ENCODE measurements around the gene CCR2. TPM values are rescaled to one million over a fixed set of nuclear protein-coding genes. Genes with fewer than 3 reads are reported as not detected.

Gene CCR2
- total and polyA plus RNA-seq, 4 donors = 0.13 to 2.2 (median 0.44) TPM; not detected in 1

DNA sequence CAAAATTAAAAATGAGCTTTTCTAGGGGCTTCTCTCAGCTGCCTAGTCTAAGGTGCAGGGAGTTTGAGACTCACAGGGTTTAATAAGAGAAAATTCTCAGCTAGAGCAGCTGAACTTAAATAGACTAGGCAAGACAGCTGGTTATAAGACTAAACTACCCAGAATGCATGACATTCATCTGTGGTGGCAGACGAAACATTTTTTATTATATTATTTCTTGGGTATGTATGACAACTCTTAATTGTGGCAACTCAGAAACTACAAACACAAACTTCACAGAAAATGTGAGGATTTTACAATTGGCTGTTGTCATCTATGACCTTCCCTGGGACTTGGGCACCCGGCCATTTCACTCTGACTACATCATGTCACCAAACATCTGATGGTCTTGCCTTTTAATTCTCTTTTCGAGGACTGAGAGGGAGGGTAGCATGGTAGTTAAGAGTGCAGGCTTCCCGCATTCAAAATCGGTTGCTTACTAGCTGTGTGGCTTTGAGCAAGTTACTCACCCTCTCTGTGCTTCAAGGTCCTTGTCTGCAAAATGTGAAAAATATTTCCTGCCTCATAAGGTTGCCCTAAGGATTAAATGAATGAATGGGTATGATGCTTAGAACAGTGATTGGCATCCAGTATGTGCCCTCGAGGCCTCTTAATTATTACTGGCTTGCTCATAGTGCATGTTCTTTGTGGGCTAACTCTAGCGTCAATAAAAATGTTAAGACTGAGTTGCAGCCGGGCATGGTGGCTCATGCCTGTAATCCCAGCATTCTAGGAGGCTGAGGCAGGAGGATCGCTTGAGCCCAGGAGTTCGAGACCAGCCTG, 17.8 kb downstream of the CCR2 start:
- Histone ChIP-seq H3K27me3 (ENCODE audit: control insufficient read depth, insufficient read depth, low read length) (no peaks in the 10 kb centered on the region), H3K4me1 (ENCODE audit: control insufficient read depth, insufficient read depth, low read length) (no peaks in the 10 kb centered on the region), H3K9me3 (ENCODE audit: control insufficient read depth, insufficient read depth, low read length) (no peaks in the 10 kb centered on the region), H3K36me3 (ENCODE audit: control insufficient read depth, insufficient read depth, low read length) (no peaks in the 10 kb centered on the region), H3K4me3 (ENCODE audit: low read depth, low read length) (no peak overlapping the region), H3K27ac (ENCODE audit: low read depth, low read length) (no peak overlapping the region)
- 73% methylated on average over 6 of the region's 10 CpGs for WGBS (ENCODE audit: insufficient coverage)
- no peak for DNase-seq (ENCODE audit: low read depth in 4 of 6, low spot score in 6 of 6)

DNA sequence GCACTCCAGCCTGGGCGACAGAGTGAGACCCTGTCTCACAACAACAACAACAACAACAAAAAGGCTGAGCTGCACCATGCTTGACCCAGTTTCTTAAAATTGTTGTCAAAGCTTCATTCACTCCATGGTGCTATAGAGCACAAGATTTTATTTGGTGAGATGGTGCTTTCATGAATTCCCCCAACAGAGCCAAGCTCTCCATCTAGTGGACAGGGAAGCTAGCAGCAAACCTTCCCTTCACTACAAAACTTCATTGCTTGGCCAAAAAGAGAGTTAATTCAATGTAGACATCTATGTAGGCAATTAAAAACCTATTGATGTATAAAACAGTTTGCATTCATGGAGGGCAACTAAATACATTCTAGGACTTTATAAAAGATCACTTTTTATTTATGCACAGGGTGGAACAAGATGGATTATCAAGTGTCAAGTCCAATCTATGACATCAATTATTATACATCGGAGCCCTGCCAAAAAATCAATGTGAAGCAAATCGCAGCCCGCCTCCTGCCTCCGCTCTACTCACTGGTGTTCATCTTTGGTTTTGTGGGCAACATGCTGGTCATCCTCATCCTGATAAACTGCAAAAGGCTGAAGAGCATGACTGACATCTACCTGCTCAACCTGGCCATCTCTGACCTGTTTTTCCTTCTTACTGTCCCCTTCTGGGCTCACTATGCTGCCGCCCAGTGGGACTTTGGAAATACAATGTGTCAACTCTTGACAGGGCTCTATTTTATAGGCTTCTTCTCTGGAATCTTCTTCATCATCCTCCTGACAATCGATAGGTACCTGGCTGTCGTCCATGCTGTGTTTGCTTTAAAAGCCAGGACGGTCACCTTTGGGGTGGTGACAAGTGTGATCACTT, 18.8 kb downstream of the CCR2 start:
- WGBS (ENCODE audit: insufficient coverage) = 89% methylated on average over 6 of the region's 9 CpGs
- Histone ChIP-seq H3K4me3 (ENCODE audit: low read depth, low read length) (no peak overlapping the region), H3K27me3 (ENCODE audit: control insufficient read depth, insufficient read depth, low read length) (no peaks in the 10 kb centered on the region), H3K27ac (ENCODE audit: low read depth, low read length) (no peak overlapping the region), H3K9me3 (ENCODE audit: control insufficient read depth, insufficient read depth, low read length) (no peaks in the 10 kb centered on the region), H3K4me1 (ENCODE audit: control insufficient read depth, insufficient read depth, low read length) (no peaks in the 10 kb centered on the region), H3K36me3 (ENCODE audit: control insufficient read depth, insufficient read depth, low read length) (no peaks in the 10 kb centered on the region)
- no peak for DNase-seq (ENCODE audit: low read depth in 4 of 6, low spot score in 6 of 6)

DNA sequence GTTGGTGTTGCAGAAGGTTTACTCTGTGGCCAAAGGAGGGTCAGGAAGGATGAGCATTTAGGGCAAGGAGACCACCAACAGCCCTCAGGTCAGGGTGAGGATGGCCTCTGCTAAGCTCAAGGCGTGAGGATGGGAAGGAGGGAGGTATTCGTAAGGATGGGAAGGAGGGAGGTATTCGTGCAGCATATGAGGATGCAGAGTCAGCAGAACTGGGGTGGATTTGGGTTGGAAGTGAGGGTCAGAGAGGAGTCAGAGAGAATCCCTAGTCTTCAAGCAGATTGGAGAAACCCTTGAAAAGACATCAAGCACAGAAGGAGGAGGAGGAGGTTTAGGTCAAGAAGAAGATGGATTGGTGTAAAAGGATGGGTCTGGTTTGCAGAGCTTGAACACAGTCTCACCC, 20.8 kb downstream of the CCR2 start:
- Histone ChIP-seq H3K9me3 (ENCODE audit: control insufficient read depth, insufficient read depth, low read length) (no peaks in the 10 kb centered on the region), H3K36me3 (ENCODE audit: control insufficient read depth, insufficient read depth, low read length) (no peaks in the 10 kb centered on the region), H3K27ac (ENCODE audit: low read depth, low read length) (no peak overlapping the region), H3K4me3 (ENCODE audit: low read depth, low read length) (no peak overlapping the region), H3K27me3 (ENCODE audit: control insufficient read depth, insufficient read depth, low read length) (no peaks in the 10 kb centered on the region), H3K4me1 (ENCODE audit: control insufficient read depth, insufficient read depth, low read length) (peaks cover under 1% of the 10 kb centered on the region)
- DNase-seq (ENCODE audit: low read depth in 4 of 6, low spot score in 6 of 6) = no peak
- WGBS (ENCODE audit: insufficient coverage) = 81% methylated on average over 3 of the region's 3 CpGs

DNA sequence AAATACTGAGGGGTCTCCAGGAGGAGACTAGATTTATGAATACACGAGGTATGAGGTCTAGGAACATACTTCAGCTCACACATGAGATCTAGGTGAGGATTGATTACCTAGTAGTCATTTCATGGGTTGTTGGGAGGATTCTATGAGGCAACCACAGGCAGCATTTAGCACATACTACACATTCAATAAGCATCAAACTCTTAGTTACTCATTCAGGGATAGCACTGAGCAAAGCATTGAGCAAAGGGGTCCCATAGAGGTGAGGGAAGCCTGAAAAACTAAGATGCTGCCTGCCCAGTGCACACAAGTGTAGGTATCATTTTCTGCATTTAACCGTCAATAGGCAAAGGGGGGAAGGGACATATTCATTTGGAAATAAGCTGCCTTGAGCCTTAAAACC, 21.3 kb downstream of the CCR2 start:
- Histone ChIP-seq H3K27me3 (ENCODE audit: control insufficient read depth, insufficient read depth, low read length) (no peaks in the 10 kb centered on the region), H3K36me3 (ENCODE audit: control insufficient read depth, insufficient read depth, low read length) (no peaks in the 10 kb centered on the region), H3K27ac (ENCODE audit: low read depth, low read length) (no peak overlapping the region), H3K4me1 (ENCODE audit: control insufficient read depth, insufficient read depth, low read length) (peaks cover 3% of the 10 kb centered on the region), H3K9me3 (ENCODE audit: control insufficient read depth, insufficient read depth, low read length) (no peaks in the 10 kb centered on the region), H3K4me3 (ENCODE audit: low read depth, low read length) (no peak overlapping the region)
- DNase-seq (ENCODE audit: low read depth in 4 of 6, low spot score in 6 of 6) = no peak
- no CpG with 5 or more reads among the region's 2 CpGs for WGBS (ENCODE audit: insufficient coverage)

DNA sequence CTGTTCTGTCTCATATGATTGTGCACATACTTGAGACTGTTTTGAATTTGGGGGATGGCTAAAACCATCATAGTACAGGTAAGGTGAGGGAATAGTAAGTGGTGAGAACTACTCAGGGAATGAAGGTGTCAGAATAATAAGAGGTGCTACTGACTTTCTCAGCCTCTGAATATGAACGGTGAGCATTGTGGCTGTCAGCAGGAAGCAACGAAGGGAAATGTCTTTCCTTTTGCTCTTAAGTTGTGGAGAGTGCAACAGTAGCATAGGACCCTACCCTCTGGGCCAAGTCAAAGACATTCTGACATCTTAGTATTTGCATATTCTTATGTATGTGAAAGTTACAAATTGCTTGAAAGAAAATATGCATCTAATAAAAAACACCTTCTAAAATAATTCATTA, 21.9 kb downstream of the CCR2 start:
- DNase-seq (ENCODE audit: low read depth in 4 of 6, low spot score in 6 of 6) = peak in 1 of 6 donors; percentile 6
- Histone ChIP-seq H3K9me3 (ENCODE audit: control insufficient read depth, insufficient read depth, low read length) (no peaks in the 10 kb centered on the region), H3K27ac (ENCODE audit: low read depth, low read length) (no peak overlapping the region), H3K27me3 (ENCODE audit: control insufficient read depth, insufficient read depth, low read length) (no peaks in the 10 kb centered on the region), H3K36me3 (ENCODE audit: control insufficient read depth, insufficient read depth, low read length) (no peaks in the 10 kb centered on the region), H3K4me1 (ENCODE audit: control insufficient read depth, insufficient read depth, low read length) (peaks cover 3% of the 10 kb centered on the region), H3K4me3 (ENCODE audit: low read depth, low read length) (no peak overlapping the region)
- 0% methylated on average over 1 of the region's 2 CpGs for WGBS (ENCODE audit: insufficient coverage)

DNA sequence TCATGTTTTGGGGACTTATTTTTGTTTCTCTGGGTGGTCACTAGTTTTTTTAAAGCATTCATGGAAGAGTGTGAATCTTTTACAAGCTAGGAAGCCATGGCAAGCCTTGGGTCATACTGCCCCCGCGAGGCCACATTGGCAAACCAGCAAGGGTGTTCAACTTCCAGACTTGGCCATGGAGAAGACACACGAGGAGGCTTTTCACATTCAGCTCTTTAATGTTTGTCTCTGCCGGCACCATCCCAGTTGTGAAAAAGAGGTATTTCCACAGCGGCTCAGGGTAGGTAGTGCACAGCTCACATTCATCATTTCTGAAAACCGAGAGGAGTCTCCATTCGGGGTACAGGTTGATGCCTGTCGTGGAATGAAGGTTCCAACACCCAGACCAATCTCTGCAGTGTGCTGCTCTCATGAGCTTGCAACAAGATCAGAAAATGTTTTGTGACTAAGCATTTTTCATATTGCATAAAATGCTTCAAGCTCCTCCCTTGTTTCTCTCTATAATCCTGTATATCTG, 24.6 kb downstream of the CCR2 start:
- DNase-seq (ENCODE audit: low read depth in 4 of 6, low spot score in 6 of 6) = peak in 5 of 6 donors; percentile 43 to 90 (median 65)
- Histone ChIP-seq H3K36me3 (ENCODE audit: control insufficient read depth, insufficient read depth, low read length) (no peaks in the 10 kb centered on the region), H3K27ac (ENCODE audit: low read depth, low read length) (no peak overlapping the region), H3K9me3 (ENCODE audit: control insufficient read depth, insufficient read depth, low read length) (no peaks in the 10 kb centered on the region), H3K27me3 (ENCODE audit: control insufficient read depth, insufficient read depth, low read length) (no peaks in the 10 kb centered on the region), H3K4me3 (ENCODE audit: low read depth, low read length) (no peak overlapping the region), H3K4me1 (ENCODE audit: control insufficient read depth, insufficient read depth, low read length) (peaks cover 3% of the 10 kb centered on the region)
- WGBS (ENCODE audit: insufficient coverage) = 26% methylated on average over 6 of the region's 8 CpGs

DNA sequence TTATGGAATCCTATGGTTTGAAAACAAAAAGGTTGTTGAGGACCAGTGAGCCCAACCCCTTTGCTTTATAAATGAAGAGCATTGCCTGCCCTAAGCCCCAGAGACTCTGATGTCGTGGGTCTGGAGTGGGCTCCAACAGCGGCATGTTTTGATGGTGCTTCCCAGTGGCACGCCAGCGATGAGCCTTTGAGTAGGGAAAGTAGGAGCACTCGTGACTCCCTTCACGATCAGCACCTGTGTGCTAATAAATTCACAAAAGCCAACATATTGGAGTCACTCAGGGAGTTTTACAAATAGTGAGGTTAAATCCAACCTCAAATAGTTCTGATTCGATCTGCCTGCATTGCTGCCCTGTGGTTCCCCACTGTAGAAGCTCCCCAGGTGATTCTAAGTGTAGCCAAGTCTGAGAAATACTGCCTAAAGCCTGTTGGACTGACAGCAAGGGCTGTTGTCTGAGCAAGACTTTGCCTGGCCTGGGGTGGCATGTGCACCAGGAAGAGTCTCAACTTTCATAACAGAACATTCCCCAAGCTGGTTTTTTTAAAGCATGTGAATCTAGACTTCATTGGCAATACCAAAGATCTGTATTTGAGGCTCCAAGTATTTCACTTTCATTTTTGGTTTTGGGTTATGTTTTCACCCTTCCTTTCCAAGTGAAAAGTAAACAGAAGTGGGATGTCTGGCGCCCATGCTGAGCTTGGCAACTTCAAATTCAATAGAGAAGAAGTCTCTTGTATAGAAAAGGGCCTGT, 26.7 kb downstream of the CCR2 start:
- DNase-seq (ENCODE audit: low read depth in 4 of 6, low spot score in 6 of 6) = peak in 1 of 6 donors; percentile 90
- Histone ChIP-seq H3K4me3 (ENCODE audit: low read depth, low read length) (no peak overlapping the region), H3K27me3 (ENCODE audit: control insufficient read depth, insufficient read depth, low read length) (no peaks in the 10 kb centered on the region), H3K36me3 (ENCODE audit: control insufficient read depth, insufficient read depth, low read length) (no peaks in the 10 kb centered on the region), H3K4me1 (ENCODE audit: control insufficient read depth, insufficient read depth, low read length) (peaks cover 3% of the 10 kb centered on the region), H3K9me3 (ENCODE audit: control insufficient read depth, insufficient read depth, low read length) (no peaks in the 10 kb centered on the region), H3K27ac (ENCODE audit: low read depth, low read length) (no peak overlapping the region)
- WGBS (ENCODE audit: insufficient coverage) = 17% methylated on average over 1 of the region's 8 CpGs

DNA sequence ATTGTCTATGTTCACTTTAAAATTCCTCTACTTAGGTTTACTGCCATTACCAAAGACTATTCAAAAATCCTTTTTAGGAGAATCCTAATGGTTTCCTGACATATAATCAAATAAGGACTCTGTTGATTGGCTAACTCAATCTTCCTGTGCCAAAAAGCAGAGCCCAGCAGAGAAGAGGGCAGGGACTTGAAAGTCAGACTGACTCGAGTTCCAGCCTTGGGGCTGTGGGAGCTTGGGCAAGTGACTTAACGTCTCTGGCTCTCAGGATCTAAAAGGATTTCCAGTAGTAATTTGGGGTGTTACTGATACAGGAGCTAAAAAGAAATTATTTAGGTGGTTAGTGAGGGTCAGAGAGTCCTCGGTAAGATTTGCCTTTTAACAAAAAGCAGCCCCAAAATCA, 27.7 kb downstream of the CCR2 start:
- no peak overlapping the region for H3K27ac ChIP-seq (ENCODE audit: low read depth, low read length)
- no peaks in the 10 kb centered on the region for H3K27me3 ChIP-seq (ENCODE audit: control insufficient read depth, insufficient read depth, low read length)
- H3K9me3 ChIP-seq (ENCODE audit: control insufficient read depth, insufficient read depth, low read length) = no peaks in the 10 kb centered on the region
- WGBS (ENCODE audit: insufficient coverage) = 77% methylated on average over 2 of the region's 3 CpGs
- no peaks in the 10 kb centered on the region for H3K36me3 ChIP-seq (ENCODE audit: control insufficient read depth, insufficient read depth, low read length)
- no peak for DNase-seq (ENCODE audit: low read depth in 4 of 6, low spot score in 6 of 6)
- H3K4me3 ChIP-seq (ENCODE audit: low read depth, low read length) = no peak overlapping the region
- peaks cover 3% of the 10 kb centered on the region for H3K4me1 ChIP-seq (ENCODE audit: control insufficient read depth, insufficient read depth, low read length)

DNA sequence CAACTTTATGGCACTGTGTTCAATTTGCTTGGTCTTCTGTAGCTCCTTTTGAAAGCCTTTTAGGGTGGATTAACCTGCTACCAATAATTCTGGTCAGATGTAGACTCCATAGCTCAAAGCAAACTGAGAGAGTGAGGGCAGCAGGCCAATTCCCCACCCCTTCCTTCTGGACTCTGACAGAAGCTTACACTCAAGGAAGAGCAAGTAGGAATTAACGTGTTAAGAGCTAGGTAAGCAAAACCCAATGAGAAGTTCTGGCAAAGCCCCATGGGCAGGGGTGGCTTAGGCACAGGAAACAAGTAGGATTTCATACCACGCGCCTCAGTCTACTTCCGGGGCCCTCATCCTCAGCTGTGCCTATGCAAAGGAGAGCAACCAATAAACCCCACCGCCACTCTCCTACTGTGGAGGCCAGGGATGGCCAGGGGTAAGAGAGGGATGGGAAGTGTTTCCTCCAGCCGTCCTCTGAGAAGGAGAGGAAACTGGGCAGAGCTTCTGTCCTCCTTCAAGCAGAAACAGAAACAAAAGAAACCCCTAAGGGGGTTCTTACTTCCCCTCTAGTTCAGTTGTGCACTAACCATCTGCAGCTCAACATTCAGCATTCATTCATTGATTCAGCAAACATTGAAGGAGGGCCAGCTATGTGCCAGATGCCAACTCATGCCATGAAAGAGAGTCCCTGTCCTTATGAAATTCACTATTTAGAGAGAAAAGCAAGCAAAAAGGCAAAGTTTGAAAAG, 29.5 kb downstream of the CCR2 start:
- DNase-seq (ENCODE audit: low read depth in 4 of 6, low spot score in 6 of 6) = peak in 1 of 6 donors; percentile 41

More for the DNA sequence above, 29.5 kb downstream of the CCR2 start:
- Histone ChIP-seq H3K36me3 (ENCODE audit: control insufficient read depth, insufficient read depth, low read length) (no peaks in the 10 kb centered on the region), H3K27ac (ENCODE audit: low read depth, low read length) (no peak overlapping the region), H3K4me3 (ENCODE audit: low read depth, low read length) (no peak overlapping the region), H3K9me3 (ENCODE audit: control insufficient read depth, insufficient read depth, low read length) (no peaks in the 10 kb centered on the region), H3K27me3 (ENCODE audit: control insufficient read depth, insufficient read depth, low read length) (no peaks in the 10 kb centered on the region), H3K4me1 (ENCODE audit: control insufficient read depth, insufficient read depth, low read length) (peaks cover 3% of the 10 kb centered on the region)
- 67% methylated on average over 1 of the region's 6 CpGs for WGBS (ENCODE audit: insufficient coverage)

Measured in spinal cord (tissue), 10 donors.